H1 (cell line): ENCODE data around the gene CCL25. TPM values are rescaled to one million over a fixed set of nuclear protein-coding genes. Genes with fewer than 3 reads are reported as not detected.

Source experiments
- CHD7 ChIP-seq: fragments of 300-600 bp; sonication (generic); IDR thresholded peaks from 2 replicates; pipeline ENCODE4 v1.7.1; 2012; ENCODE audit warnings: low read length, moderate library complexity, mild to moderate bottlenecking, inconsistent platforms; ENCODE audit not compliant: insufficient replicate concordance
- CTBP2 ChIP-seq: IDR thresholded peaks from 2 replicates; pipeline ENCODE4 v1.7.0; 2011; ENCODE audit warnings: borderline replicate concordance, mild to moderate bottlenecking, moderate library complexity, mixed read lengths, low read length; ENCODE audit not compliant: insufficient read depth, insufficient read length
- EZH2 ChIP-seq: fragments of 200-600 bp; sonication (generic); IDR thresholded peaks from 2 replicates; pipeline ENCODE4 v1.7.1; 2012; ENCODE audit warnings: low read depth, mild to moderate bottlenecking, moderate library complexity, low read length, inconsistent platforms; ENCODE audit not compliant: severe bottlenecking
- GTF2F1 ChIP-seq: IDR thresholded peaks from 2 replicates; pipeline ENCODE4 v1.6.1; 2012; ENCODE audit warnings: low read depth, low read length, improper control_type of control experiment, borderline replicate concordance
- JUND ChIP-seq: IDR thresholded peaks from 2 replicates; pipeline ENCODE4 v1.6.1; 2011; ENCODE audit warnings: mild to moderate bottlenecking, improper control_type of control experiment, low read length
- NANOG ChIP-seq: IDR thresholded peaks from 2 replicates; pipeline ENCODE4 v1.6.1; 2011; ENCODE audit warnings: low read length, low read depth, mild to moderate bottlenecking, inconsistent platforms; ENCODE audit not compliant: insufficient read depth, poor library complexity, severe bottlenecking
- RAD21 ChIP-seq, 2 experiments: IDR thresholded peaks in 1 of 2; conservative IDR thresholded peaks in 1 of 2; 2 replicates each; pipeline ENCODE4 v1.6.1; 2011; ENCODE audit warnings: low read depth in 2 of 2, low read length in 2 of 2, improper control_type of control experiment in 1 of 2, inconsistent platforms in 1 of 2, mild to moderate bottlenecking in 1 of 2, moderate library complexity in 1 of 2
- RBBP5 ChIP-seq: IDR thresholded peaks from 2 replicates; pipeline ENCODE4 v1.7.1; 2012; ENCODE audit warnings: low read depth, mild to moderate bottlenecking, inconsistent platforms, low read length, moderate library complexity, borderline replicate concordance
- TAF7 ChIP-seq: optimal IDR thresholded peaks from 2 replicates; pipeline ENCODE3; 2011; ENCODE audit warnings: low read depth, mild to moderate bottlenecking, inconsistent platforms, low read length, moderate library complexity, borderline replicate concordance
- polyA plus RNA-seq, 7 experiments: library from polyadenylated mRNA; depleted of rRNA in 3 of 7; stranded (reverse) in 5 of 7; unstranded in 2 of 7; fragments of >200 nt in 5 of 7; fragments of 200-250 nt in 2 of 7; gene quantifications; 1 replicate in 5 of 7; 2 replicates in 1 of 7; 4 replicates in 1 of 7; pipeline versions ENCODE4 v1.2.1 to v1.2.3, GENCODE V29; 2011 to 2013; ENCODE audit warnings: missing spikeins in 2 of 7, mixed read lengths in 2 of 7
- total RNA-seq: library from RNA; stranded (reverse); fragmentation: NEBNext Ultra II Directional; extraction: Animal tissue kit (Norgen Biotek cat#: 25700); gene quantifications from 2 replicates; pipeline ENCODE4 v1.2.1, GENCODE V29; 2021

Gene CCL25
- total and polyA plus RNA-seq, 2 of the 8 experiments (the other 6 are each of a cell fraction or from before 2014, with no cell fraction given), result 0.59 TPM; not detected in 1

GRCh38 chr19:8005534-8006256, 46.9 kb upstream of the CCL25 start, which contains the start of gene ELAVL1 (continued):
- TF ChIP-seq CHD7 (no peak), RBBP5 (peak; percentile 57; the same call in 1 of the 2 replicates), JUND (peak; percentile 63), GTF2F1 (no peak), RAD21 (IDR thresholded peaks at IDR 0.05 in 1 of 2, conservative IDR thresholded peaks at IDR 0.05 in 1 of 2; ENCODE audit: low read depth in 2 of 2, low read length in 2 of 2) (no peak), NANOG (no peak), CTBP2 (no peak), EZH2 (no peak), TAF7 (peak; percentile 70)
